ENCODE results near the gene INMT. TPM values are rescaled to one million over a fixed set of nuclear protein-coding genes. Genes with fewer than 3 reads are reported as not detected.
A peak's percentile ranks its signal among the peaks of the same experiment; 100 is the strongest.

INMT gene
- polyA plus RNA-seq, 1 of the 3 experiments (the other 2 are of a cell fraction): not detected

DNA sequence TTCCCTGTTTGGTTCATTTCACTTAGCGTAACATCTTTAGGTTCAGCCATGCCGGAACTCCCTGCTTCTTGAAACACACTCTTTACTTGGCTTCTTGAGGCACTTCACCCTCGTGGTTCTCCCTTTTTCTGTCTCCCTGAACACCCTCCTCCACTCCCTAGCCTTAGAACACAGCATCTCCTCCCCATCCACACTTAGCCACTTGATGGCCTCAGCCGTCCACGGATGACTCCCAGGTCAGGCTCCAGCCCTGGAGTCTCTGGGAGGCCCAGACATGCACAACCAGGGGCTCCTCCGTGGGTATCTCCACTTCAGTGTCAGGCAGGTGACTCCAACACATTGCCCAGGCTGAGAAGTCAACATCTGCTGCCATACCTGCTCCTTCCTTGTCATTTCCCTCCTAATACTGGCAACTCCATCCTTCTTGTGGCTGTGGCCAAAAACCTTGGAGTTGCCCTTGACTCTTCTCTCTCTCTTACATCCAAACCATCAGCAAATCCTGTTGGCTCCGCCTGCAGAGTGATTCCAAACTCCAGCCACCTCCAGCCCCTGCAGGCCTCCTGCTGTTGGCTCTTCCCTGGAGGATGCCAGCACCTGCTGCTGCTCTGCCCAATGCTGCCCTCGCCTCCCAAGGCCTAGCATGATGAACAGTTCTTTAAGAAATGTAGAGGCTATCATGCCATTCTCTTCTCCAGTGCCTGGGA is 8.4 kb upstream of the INMT start:
- peak; percentile 57 for DNase-seq

DNA sequence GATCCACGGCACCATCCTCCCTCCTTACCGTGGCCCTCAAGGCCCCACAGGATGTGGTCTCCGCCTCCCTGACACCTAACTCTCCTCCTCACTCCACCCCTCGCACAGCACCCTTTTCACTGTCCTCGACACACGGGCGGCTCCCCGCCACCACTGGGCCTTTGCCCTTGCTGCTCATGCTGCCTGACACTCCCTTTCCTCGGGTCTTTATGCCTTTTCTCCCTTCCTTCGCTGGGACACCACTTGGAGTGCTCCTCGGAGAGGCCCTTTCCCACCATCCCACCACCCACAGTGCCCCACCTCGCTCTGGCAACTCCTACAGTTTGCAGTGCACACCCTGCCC is 7.9 kb upstream of the INMT start:
- 63% methylated on average over 12 of the region's 12 CpGs for WGBS (ENCODE audit: low lambda C conversion rate)
- no peak overlapping the region for H3K4me3 ChIP-seq (ENCODE audit: low read depth in 2 of 2, low read length in 1 of 2)
- no peaks in the 10 kb centered on the region for H3K9me3 ChIP-seq
- no peak overlapping the region for H3K4me2 ChIP-seq
- H2AFZ ChIP-seq (ENCODE audit: low read depth): no peak overlapping the region
- no peak for DNase-seq
- no peaks in the 10 kb centered on the region for H3K9me2 ChIP-seq
- no peak overlapping the region for H3K9ac ChIP-seq
- H3K27ac ChIP-seq (ENCODE audit: low read depth in 2 of 2, low read length in 1 of 2): no peak overlapping the region
- no peaks in the 10 kb centered on the region for H3K36me3 ChIP-seq (replicated peaks in 1 of 2; ENCODE audit: control insufficient read depth in 1 of 2, insufficient read depth in 2 of 2, low read length in 1 of 2)
- ChIA-PET CTCF (interaction anchor here (0.6 to 3.1 kb wide), 4 partner anchors 61 to 239 kb away, joined by 3 to 14 read pairs (median 6); partner anchors contain the start of gene CRHR2), POLR2A (no interaction called here)
- no peaks in the 10 kb centered on the region for H4K20me1 ChIP-seq (ENCODE audit: insufficient read depth)
- peaks cover 24% of the 10 kb centered on the region; the same call in 1 of the 2 replicates for H3K27me3 ChIP-seq (ENCODE audit: insufficient read depth)
- H3K4me1 ChIP-seq (ENCODE audit: control insufficient read depth in 1 of 2, insufficient read depth in 2 of 2, low read depth in 1 of 2, low read length in 1 of 2): peaks cover 0 to 3% of the 10 kb centered on the region in 2 experiments; a peak in 1 of 4 replicates
- no peaks in the 10 kb centered on the region for H3K79me2 ChIP-seq (ENCODE audit: insufficient read depth)
- H3F3A ChIP-seq (replicated peaks; ENCODE audit: insufficient read depth): no peaks in the 10 kb centered on the region
- no peak for TF ChIP-seq JUND (IDR thresholded peaks at IDR 0.05)
- TF ChIP-seq EP300 (IDR thresholded peaks at IDR 0.05; ENCODE audit: borderline replicate concordance in 1 of 2, low read depth in 1 of 2, low read length in 1 of 2): no peak
- no peak for TF ChIP-seq GABPA (IDR thresholded peaks at IDR 0.05; ENCODE audit: low read depth)
- TF ChIP-seq MEF2A (IDR thresholded peaks at IDR 0.05; ENCODE audit: borderline replicate concordance, low read depth): no peak
- no peak for TF ChIP-seq RXRA (IDR thresholded peaks at IDR 0.05; ENCODE audit: borderline replicate concordance, low read depth)
- TF ChIP-seq YY1 (IDR thresholded peaks at IDR 0.05; ENCODE audit: low read depth): no peak
- TF ChIP-seq NFIC (IDR thresholded peaks at IDR 0.05; ENCODE audit: borderline replicate concordance): no peak
- TF ChIP-seq, protein P1, sequence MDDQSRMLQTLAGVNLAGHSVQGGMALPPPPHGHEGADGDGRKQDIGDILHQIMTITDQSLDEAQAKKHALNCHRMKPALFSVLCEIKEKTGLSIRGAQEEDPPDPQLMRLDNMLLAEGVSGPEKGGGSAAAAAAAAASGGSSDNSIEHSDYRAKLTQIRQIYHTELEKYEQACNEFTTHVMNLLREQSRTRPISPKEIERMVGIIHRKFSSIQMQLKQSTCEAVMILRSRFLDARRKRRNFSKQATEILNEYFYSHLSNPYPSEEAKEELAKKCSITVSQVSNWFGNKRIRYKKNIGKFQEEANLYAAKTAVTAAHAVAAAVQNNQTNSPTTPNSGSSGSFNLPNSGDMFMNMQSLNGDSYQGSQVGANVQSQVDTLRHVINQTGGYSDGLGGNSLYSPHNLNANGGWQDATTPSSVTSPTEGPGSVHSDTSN (IDR thresholded peaks at IDR 0.05): no peak
- TF ChIP-seq MXI1 (IDR thresholded peaks at IDR 0.05; ENCODE audit: low read depth, low read length): no peak
- no peak for TF ChIP-seq POLR2AphosphoS5 (IDR thresholded peaks at IDR 0.05; ENCODE audit: low read depth, low read length)
- no peak for TF ChIP-seq FOXM1 (IDR thresholded peaks at IDR 0.05; ENCODE audit: low read depth)
- no peak for TF ChIP-seq RCOR1 (IDR thresholded peaks at IDR 0.05; ENCODE audit: low read length)
- TF ChIP-seq RFX5 (IDR thresholded peaks at IDR 0.05; ENCODE audit: low read length): no peak
- TF ChIP-seq GATA2 (CRISPR knock-in tag; IDR thresholded peaks at IDR 0.05): no peak
- TF ChIP-seq, protein P2, sequence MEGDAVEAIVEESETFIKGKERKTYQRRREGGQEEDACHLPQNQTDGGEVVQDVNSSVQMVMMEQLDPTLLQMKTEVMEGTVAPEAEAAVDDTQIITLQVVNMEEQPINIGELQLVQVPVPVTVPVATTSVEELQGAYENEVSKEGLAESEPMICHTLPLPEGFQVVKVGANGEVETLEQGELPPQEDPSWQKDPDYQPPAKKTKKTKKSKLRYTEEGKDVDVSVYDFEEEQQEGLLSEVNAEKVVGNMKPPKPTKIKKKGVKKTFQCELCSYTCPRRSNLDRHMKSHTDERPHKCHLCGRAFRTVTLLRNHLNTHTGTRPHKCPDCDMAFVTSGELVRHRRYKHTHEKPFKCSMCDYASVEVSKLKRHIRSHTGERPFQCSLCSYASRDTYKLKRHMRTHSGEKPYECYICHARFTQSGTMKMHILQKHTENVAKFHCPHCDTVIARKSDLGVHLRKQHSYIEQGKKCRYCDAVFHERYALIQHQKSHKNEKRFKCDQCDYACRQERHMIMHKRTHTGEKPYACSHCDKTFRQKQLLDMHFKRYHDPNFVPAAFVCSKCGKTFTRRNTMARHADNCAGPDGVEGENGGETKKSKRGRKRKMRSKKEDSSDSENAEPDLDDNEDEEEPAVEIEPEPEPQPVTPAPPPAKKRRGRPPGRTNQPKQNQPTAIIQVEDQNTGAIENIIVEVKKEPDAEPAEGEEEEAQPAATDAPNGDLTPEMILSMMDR (IDR thresholded peaks at IDR 0.05): no peak
- TF ChIP-seq, protein P3, sequence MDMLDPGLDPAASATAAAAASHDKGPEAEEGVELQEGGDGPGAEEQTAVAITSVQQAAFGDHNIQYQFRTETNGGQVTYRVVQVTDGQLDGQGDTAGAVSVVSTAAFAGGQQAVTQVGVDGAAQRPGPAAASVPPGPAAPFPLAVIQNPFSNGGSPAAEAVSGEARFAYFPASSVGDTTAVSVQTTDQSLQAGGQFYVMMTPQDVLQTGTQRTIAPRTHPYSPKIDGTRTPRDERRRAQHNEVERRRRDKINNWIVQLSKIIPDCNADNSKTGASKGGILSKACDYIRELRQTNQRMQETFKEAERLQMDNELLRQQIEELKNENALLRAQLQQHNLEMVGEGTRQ (IDR thresholded peaks at IDR 0.05; ENCODE audit: borderline replicate concordance, low read depth, low read length): no peak
- no peak for TF ChIP-seq FOSL2 (IDR thresholded peaks at IDR 0.05; ENCODE audit: borderline replicate concordance, low read depth)

More for the DNA sequence above, 8.4 kb upstream of the INMT start:
- Histone ChIP-seq H3K4me2 (no peak overlapping the region), H3K9ac (no peak overlapping the region), H3K27me3 (ENCODE audit: insufficient read depth) (peaks cover 30% of the 10 kb centered on the region; the same call in 1 of the 2 replicates), H3K4me1 (ENCODE audit: control insufficient read depth in 1 of 2, insufficient read depth in 2 of 2, low read depth in 1 of 2, low read length in 1 of 2) (peaks cover 0 to 3% of the 10 kb centered on the region in 2 experiments; a peak in 1 of 4 replicates), H3K9me2 (no peaks in the 10 kb centered on the region), H3K79me2 (ENCODE audit: insufficient read depth) (no peaks in the 10 kb centered on the region), H3K27ac (ENCODE audit: low read depth in 2 of 2, low read length in 1 of 2) (no peak overlapping the region), H4K20me1 (ENCODE audit: insufficient read depth) (no peaks in the 10 kb centered on the region), H3K9me3 (no peaks in the 10 kb centered on the region), H3K4me3 (ENCODE audit: low read depth in 2 of 2, low read length in 1 of 2) (no peak overlapping the region; a peak in 1 of 4 replicates), H2AFZ (ENCODE audit: low read depth) (no peak overlapping the region), H3K36me3 (replicated peaks in 1 of 2; ENCODE audit: control insufficient read depth in 1 of 2, insufficient read depth in 2 of 2, low read length in 1 of 2) (no peaks in the 10 kb centered on the region), H3F3A (replicated peaks; ENCODE audit: insufficient read depth) (no peaks in the 10 kb centered on the region)
- WGBS (ENCODE audit: low lambda C conversion rate): 47% methylated on average over 8 of the region's 8 CpGs
- CTCF ChIA-PET: interaction anchor here (1.0 kb wide), 1 partner anchor 232 kb away, joined by 3 read pairs; no protein-coding TSS in a partner anchor
- TF ChIP-seq GABPA (IDR thresholded peaks at IDR 0.05; ENCODE audit: low read depth): no peak
- TF ChIP-seq, protein P2 (IDR thresholded peaks at IDR 0.05): peak; percentile 32
- peak; percentile 72 for TF ChIP-seq RAD21 (IDR thresholded peaks at IDR 0.05; ENCODE audit: low read length)
- TF ChIP-seq TAF1 (IDR thresholded peaks at IDR 0.05; ENCODE audit: borderline replicate concordance, low read depth, low read length): no peak
- peak; percentile 39; the same call in 1 of the 2 replicates for TF ChIP-seq SMC3 (IDR thresholded peaks at IDR 0.05; ENCODE audit: low read depth, low read length)
- POLR2A ChIA-PET: no interaction called here

Measured in SK-N-SH (cell line).